ENCODE measurements around the gene CHORDC1.

GRCh38 chr11:90237004-90237403 lies 14.2 kb upstream of the CHORDC1 start:
- TF ChIP-seq, protein P1, sequence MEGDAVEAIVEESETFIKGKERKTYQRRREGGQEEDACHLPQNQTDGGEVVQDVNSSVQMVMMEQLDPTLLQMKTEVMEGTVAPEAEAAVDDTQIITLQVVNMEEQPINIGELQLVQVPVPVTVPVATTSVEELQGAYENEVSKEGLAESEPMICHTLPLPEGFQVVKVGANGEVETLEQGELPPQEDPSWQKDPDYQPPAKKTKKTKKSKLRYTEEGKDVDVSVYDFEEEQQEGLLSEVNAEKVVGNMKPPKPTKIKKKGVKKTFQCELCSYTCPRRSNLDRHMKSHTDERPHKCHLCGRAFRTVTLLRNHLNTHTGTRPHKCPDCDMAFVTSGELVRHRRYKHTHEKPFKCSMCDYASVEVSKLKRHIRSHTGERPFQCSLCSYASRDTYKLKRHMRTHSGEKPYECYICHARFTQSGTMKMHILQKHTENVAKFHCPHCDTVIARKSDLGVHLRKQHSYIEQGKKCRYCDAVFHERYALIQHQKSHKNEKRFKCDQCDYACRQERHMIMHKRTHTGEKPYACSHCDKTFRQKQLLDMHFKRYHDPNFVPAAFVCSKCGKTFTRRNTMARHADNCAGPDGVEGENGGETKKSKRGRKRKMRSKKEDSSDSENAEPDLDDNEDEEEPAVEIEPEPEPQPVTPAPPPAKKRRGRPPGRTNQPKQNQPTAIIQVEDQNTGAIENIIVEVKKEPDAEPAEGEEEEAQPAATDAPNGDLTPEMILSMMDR (conservative IDR thresholded peaks at IDR 0.05; ENCODE audit: low read length), result no peak
- TF ChIP-seq EZH2phosphoT487 (IDR thresholded peaks at IDR 0.05; ENCODE audit: borderline replicate concordance), result no peak
